Measurements from ENCODE around the gene TNFAIP1.

TNFAIP1 gene

DNA sequence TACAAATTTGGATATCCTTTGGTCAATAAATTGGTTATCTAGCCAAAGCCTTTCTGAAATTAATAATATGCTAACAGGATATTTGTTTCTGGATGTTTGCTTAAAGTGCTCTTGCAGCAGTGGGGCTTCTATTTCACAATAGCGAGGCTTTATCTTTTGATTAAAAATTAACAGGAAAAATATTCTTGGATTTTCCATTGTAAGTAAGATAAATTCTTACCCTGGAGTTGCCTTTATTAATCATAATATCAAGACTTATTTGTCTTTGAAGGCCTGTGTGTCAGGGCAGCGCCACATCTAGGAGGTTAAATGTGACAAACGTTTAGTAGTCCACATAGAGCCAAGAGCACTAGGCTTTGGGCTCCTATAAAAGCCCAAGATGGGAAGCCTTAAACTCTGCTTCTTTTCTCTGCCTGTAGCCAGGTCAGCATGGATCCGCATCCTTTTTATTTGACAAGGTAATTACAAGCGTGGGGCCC, 11.3 kb upstream of the TNFAIP1 start:
- TF ChIP-seq, protein P1, sequence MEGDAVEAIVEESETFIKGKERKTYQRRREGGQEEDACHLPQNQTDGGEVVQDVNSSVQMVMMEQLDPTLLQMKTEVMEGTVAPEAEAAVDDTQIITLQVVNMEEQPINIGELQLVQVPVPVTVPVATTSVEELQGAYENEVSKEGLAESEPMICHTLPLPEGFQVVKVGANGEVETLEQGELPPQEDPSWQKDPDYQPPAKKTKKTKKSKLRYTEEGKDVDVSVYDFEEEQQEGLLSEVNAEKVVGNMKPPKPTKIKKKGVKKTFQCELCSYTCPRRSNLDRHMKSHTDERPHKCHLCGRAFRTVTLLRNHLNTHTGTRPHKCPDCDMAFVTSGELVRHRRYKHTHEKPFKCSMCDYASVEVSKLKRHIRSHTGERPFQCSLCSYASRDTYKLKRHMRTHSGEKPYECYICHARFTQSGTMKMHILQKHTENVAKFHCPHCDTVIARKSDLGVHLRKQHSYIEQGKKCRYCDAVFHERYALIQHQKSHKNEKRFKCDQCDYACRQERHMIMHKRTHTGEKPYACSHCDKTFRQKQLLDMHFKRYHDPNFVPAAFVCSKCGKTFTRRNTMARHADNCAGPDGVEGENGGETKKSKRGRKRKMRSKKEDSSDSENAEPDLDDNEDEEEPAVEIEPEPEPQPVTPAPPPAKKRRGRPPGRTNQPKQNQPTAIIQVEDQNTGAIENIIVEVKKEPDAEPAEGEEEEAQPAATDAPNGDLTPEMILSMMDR (IDR thresholded peaks at IDR 0.05; ENCODE audit: low read depth, low read length), result no peak
- Histone ChIP-seq H3K9me3 (no peaks in the 10 kb centered on the region), H3K4me1 (no peaks in the 10 kb centered on the region), H3K36me3 (peaks cover 15% of the 10 kb centered on the region), H3K4me3 (ENCODE audit: low read depth, low read length) (no peak overlapping the region), H3K27me3 (no peaks in the 10 kb centered on the region)
- no peak for DNase-seq

GRCh38 chr17:28324781-28325180, 10.8 kb upstream of the TNFAIP1 start:
- no peak overlapping the region for H3K4me3 ChIP-seq (ENCODE audit: low read depth, low read length)
- H3K36me3 ChIP-seq, result peaks cover 15% of the 10 kb centered on the region
- no peaks in the 10 kb centered on the region for H3K9me3 ChIP-seq
- no peaks in the 10 kb centered on the region for H3K4me1 ChIP-seq
- TF ChIP-seq, protein P1 (IDR thresholded peaks at IDR 0.05; ENCODE audit: low read depth, low read length), result no peak
- no peaks in the 10 kb centered on the region for H3K27me3 ChIP-seq
- no peak for DNase-seq

DNA sequence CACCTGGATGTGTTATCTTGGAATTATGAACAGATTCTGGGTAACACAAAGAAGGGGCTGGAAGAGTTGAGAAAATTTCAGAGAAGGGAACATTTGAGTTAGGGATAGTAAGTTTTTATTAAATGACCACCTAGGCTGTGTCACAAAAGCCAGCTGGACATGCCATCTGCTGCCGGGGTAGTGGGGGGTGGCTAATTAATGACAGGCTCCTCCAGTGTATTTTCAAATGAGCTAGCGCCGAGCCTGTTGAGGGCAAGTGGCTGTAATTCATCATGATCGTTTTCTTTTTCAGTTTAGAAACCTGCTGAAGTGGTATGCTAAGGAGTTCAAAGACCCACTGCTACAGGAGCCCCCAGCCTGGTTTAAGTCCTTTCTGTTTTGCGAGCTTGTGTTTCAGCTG, 10.3 kb upstream of the TNFAIP1 start:
- peaks cover 15% of the 10 kb centered on the region for H3K36me3 ChIP-seq
- DNase-seq, result no peak
- no peaks in the 10 kb centered on the region for H3K4me1 ChIP-seq
- TF ChIP-seq, protein P1 (IDR thresholded peaks at IDR 0.05; ENCODE audit: low read depth, low read length), result no peak
- H3K4me3 ChIP-seq (ENCODE audit: low read depth, low read length), result no peak overlapping the region
- no peaks in the 10 kb centered on the region for H3K27me3 ChIP-seq
- no peaks in the 10 kb centered on the region for H3K9me3 ChIP-seq

DNA sequence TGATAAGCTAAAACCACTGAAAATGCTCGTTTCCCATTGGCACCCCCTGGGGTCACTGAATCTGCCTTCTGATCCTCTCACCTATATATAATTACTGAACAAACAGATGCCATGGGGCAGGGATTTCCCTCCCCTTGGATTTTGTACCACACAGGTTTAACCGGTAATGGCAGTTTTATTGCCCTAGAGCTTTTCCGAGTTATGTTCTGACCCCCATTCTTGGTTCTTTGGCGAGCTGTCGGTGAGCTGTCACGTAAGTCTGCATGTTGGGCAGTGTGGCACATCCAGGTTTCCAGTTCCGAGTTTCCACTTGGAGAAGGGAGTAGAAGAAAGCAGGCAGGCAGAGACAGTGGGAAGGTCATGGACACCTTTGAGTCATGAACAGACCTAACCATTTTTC, 9.4 kb upstream of the TNFAIP1 start:
- Histone ChIP-seq H3K27me3 (no peaks in the 10 kb centered on the region), H3K36me3 (peaks cover 11% of the 10 kb centered on the region), H3K4me1 (no peaks in the 10 kb centered on the region), H3K9me3 (no peaks in the 10 kb centered on the region), H3K4me3 (ENCODE audit: low read depth, low read length) (no peak overlapping the region)
- TF ChIP-seq, protein P1 (IDR thresholded peaks at IDR 0.05; ENCODE audit: low read depth, low read length), result no peak
- no peak for DNase-seq

GRCh38 chr17:28327031-28327607, 8.4 kb upstream of the TNFAIP1 start:
- TF ChIP-seq, protein P1 (IDR thresholded peaks at IDR 0.05; ENCODE audit: low read depth, low read length), result no peak
- H3K4me3 ChIP-seq (ENCODE audit: low read depth, low read length), result no peak overlapping the region
- H3K27me3 ChIP-seq, result no peaks in the 10 kb centered on the region
- no peak for DNase-seq
- no peaks in the 10 kb centered on the region for H3K4me1 ChIP-seq
- no peaks in the 10 kb centered on the region for H3K9me3 ChIP-seq
- peaks cover 11% of the 10 kb centered on the region for H3K36me3 ChIP-seq

- TF ChIP-seq, protein P1 (IDR thresholded peaks at IDR 0.05; ENCODE audit: low read depth, low read length), result no peak
- H3K4me1 ChIP-seq, result no peaks in the 10 kb centered on the region
- H3K27me3 ChIP-seq, result no peaks in the 10 kb centered on the region
- DNase-seq, result no peak
- H3K9me3 ChIP-seq, result no peaks in the 10 kb centered on the region
- peaks cover 11% of the 10 kb centered on the region for H3K36me3 ChIP-seq
- H3K4me3 ChIP-seq (ENCODE audit: low read depth, low read length), result no peak overlapping the region
These were observed 7.9 kb upstream of the TNFAIP1 start for GRCh38 chr17:28327709-28328108.
